NCI-H774 (cell line): ENCODE measurements around the gene MS4A15.
"Not testable (repeated sequence)": the region's sequence is repeated elsewhere in the genome, so short reads cannot be mapped to it uniquely, and the experiment has no call there.

Experiments
- DNase-seq: peaks from one replicate; lab custom pipeline; 2025; lab: John Stamatoyannopoulos, UW

The MS4A15 gene

GRCh38 chr11:60754887-60755286 is 1.8 kb upstream of the MS4A15 start:
- DNase-seq: no peak

DNA sequence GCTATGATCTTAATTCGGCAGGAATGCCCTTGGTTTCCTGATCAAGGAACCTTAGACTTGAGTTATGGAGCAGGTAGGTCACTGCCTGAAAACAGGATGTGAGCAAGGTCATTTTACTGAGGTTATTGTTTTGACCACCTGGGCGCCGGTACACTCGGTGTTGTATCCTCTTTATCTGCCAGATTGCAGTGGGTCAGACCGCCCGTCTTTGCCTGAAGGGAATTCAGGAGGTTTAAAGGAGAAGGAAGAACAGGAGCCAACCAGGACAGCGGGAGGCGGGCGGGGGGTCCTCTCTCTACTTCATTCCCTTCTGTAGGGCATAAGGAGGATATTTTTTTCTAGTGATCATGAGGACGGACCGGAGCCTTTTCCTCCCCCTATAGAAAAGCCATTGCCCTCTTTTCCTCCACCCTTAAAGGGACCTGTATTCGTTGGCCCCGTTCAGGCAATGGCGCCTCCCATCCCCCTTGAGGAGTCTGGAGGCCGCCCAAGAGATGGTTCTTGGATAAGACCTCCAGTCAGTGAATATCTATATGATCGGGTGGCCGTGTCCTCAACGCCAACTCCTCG is 649 bp downstream of the MS4A15 start:
- DNase-seq: no peak

DNA sequence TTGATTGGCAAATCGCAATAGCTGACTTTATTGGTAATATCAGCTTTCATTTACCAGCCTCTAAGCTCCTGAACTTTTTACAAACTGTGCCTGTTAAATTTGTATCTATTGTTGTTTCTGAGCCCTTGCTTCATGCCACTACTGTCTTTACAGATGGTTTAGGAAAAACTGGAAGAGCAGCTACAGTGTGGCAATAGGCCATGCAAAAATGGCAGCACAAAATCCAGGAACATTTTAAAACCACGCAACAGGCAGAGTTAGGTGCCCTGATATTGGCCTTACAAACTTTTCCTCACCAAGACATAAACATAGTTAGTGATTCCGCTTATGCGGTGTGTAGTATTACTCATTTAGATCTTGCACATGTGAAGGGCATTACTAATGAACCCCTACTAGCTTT is 2.0 kb downstream of the MS4A15 start:
- not testable (repeated sequence) for DNase-seq

- DNase-seq: not testable (repeated sequence)
Measured at GRCh38 chr11:60759438-60760225, 3.0 kb downstream of the MS4A15 start.

GRCh38 chr11:60761436-60762190 is 4.9 kb downstream of the MS4A15 start:
- no peak for DNase-seq

GRCh38 chr11:60762851-60763691 is 6.4 kb downstream of the MS4A15 start:
- DNase-seq: peak; percentile 65

- peak; percentile 73 for DNase-seq
Measured at GRCh38 chr11:60763692-60764369, 7.2 kb downstream of the MS4A15 start.

- no peak for DNase-seq
Measured at GRCh38 chr11:60764879-60765278, 8.2 kb downstream of the MS4A15 start.

DNA sequence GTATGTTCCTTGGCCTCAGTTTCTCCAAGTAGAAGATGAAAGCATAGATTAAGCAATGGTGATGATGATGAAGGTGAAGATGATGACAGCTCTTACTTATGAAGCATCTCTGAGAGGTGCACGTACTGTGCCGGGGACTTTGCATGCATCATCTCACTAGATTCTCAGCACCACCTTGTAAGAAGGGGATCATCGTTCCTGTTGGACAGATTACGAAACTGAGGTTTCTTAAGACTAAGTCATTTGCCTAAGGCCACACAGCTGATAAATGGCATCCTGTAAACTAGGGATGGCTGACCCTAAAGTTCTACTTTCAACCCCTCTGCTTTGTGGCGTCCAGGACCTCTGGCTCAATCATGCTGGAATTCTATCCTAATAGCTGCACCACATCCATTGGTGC is 8.7 kb downstream of the MS4A15 start:
- DNase-seq: no peak

GRCh38 chr11:60766547-60766946 is 9.9 kb downstream of the MS4A15 start:
- DNase-seq: no peak

- DNase-seq: no peak
Measured at GRCh38 chr11:60767388-60767811, 10.7 kb downstream of the MS4A15 start.

- DNase-seq: no peak
Measured at GRCh38 chr11:60768202-60768601, 11.5 kb downstream of the MS4A15 start.

DNA sequence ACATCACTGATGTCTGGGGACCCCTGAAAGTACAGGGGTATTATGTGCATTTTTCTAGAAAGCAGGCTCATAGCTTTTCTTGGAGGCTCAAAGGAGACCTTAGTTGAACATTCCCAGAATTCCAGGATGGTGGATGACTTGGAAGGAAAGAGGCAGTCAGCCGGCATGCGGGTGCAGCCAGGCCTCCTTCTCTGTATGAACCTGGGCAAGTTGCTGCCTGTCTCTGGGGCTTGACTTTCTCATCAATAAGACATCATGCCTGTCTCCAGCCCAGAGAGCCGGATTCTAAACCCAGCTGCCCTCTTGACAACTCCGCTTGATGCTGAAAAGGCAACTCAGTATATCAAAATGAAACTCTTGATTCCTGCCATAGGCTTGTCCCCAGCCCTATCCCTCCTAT is 12.6 kb downstream of the MS4A15 start:
- DNase-seq: no peak

GRCh38 chr11:60769811-60770210 is 13.1 kb downstream of the MS4A15 start:
- no peak for DNase-seq

GRCh38 chr11:60771146-60771545 is 14.5 kb downstream of the MS4A15 start:
- no peak for DNase-seq

GRCh38 chr11:60771879-60772525 is 15.3 kb downstream of the MS4A15 start:
- no peak for DNase-seq

- DNase-seq: no peak
Measured at GRCh38 chr11:60772666-60773065, 16.0 kb downstream of the MS4A15 start.

DNA sequence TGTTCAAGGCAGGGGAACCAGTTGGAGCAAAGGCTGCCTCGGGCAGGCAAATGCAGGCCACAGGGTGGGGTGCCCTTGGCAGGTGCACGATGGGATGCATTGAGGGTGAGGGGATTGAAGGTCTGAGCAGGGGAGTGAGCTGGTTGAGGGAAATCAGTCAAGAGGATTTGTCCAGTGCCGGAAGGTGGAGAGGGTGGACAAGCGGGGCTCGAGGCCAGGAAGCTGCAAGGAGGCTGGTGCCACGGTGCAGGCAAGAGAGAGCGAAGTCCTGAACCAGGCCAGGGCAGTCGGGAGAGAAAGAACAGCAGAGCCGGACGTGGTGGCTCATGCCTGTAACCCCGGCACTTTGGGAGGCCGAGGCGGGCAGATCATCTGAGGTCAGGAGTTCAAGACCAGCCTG is 18.1 kb downstream of the MS4A15 start:
- no peak for DNase-seq

DNA sequence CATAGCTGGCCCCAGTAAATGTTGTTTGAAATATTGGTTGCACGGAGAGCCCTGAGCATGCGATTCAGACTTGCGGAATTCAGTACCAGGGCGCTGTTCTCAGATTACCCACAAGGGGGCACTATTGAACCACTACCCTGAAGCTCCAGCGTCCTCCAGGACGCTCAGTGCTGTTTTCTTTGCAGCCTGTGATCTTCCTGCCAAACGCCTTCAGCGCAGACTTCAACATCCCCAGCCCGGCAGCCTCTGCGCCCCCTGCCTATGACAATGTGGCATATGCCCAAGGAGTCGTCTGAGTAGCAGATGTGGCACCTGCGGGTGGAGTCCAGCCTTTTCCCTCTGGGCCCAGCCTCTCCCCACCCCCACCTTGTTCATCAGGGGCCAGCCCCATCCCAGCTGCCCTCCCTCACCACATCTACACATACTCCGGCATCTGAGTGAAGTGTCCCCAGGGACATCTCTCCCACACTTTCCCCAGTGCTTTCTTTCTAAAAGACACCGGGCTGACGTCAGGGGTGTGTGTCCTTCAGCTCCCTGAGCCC is 18.8 kb downstream of the MS4A15 start:
- DNase-seq: peak; percentile 66

GRCh38 chr11:60776167-60776566 is 19.5 kb downstream of the MS4A15 start:
- no peak for DNase-seq

DNA sequence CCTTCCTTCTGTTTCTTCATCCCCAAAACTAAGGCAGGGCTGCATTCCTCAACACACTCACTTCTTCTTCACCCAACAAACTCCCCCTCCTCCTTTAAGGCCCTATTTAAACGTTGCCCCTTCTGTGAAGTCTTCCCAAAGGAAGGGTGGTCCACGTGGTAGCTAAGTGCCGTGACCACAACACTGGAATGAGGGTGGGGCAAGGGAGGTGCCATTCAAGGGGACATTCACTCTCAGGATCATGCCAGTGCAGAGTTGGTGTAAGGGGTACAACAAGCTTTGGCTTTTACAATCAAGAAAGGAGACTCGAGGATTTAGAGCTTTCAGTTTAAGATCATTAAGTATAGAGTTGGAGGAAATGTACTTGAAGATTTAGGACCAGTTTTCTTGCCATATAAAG is 20.4 kb downstream of the MS4A15 start:
- DNase-seq: no peak
